Astrocyte (in vitro differentiated cells and primary cell): Measurements from ENCODE around the gene EMP3. TPM values are rescaled to one million over a fixed set of nuclear protein-coding genes. Genes with fewer than 3 reads are reported as not detected.

ENCODE experiments used
- DNase-seq: peaks from one replicate; pipeline ENCODE4 v3.0.0-alpha.2; 2010; ENCODE audit warnings: low read depth
- FAIRE-seq: peaks from 2 replicates; lab custom pipeline; 2011; peaks lifted over from hg19 to GRCh38; lab: Jason Lieb, UNC
- H2AFZ ChIP-seq: 2 replicates; pipeline ENCODE4 v1.6.0; 2012; ENCODE audit warnings: low read depth, low read length, inconsistent platforms
- H3K27ac ChIP-seq: 2 replicates; pipeline ENCODE4 v1.5.1; 2011; ENCODE audit warnings: low read depth, low read length, inconsistent platforms
- H3K27me3 ChIP-seq: 2 replicates; pipeline ENCODE4 v1.6.0; 2011; ENCODE audit warnings: low read length, inconsistent platforms; ENCODE audit not compliant: insufficient read depth
- H3K36me3 ChIP-seq: 2 replicates; pipeline ENCODE4 v1.5.1; 2011; ENCODE audit warnings: low read length, inconsistent platforms; ENCODE audit not compliant: insufficient read depth
- H3K4me1 ChIP-seq: 2 replicates; pipeline ENCODE4 v1.5.1; 2011; ENCODE audit warnings: low read length, inconsistent platforms; ENCODE audit not compliant: insufficient read depth
- H3K4me2 ChIP-seq: 2 replicates; pipeline ENCODE4 v1.6.0; 2012; ENCODE audit warnings: low read length, inconsistent platforms
- H3K4me3 ChIP-seq: 2 replicates; pipeline ENCODE4 v1.5.1; 2011; ENCODE audit warnings: low read depth, mild to moderate bottlenecking, low read length, inconsistent platforms; ENCODE audit not compliant: insufficient read depth
- H3K79me2 ChIP-seq: 2 replicates; pipeline ENCODE4 v1.6.0; 2012; ENCODE audit warnings: mild to moderate bottlenecking, low read length, inconsistent platforms; ENCODE audit not compliant: insufficient read depth
- H3K9ac ChIP-seq: 2 replicates; pipeline ENCODE4 v1.6.0; 2012; ENCODE audit warnings: mild to moderate bottlenecking, low read length, inconsistent platforms
- H3K9me3 ChIP-seq: 2 replicates; pipeline ENCODE4 v1.5.1; 2012; ENCODE audit warnings: low read depth, mild to moderate bottlenecking, low read length, inconsistent platforms; ENCODE audit not compliant: insufficient read depth
- H4K20me1 ChIP-seq: 2 replicates; pipeline ENCODE4 v1.6.0; 2012; ENCODE audit warnings: low read length, inconsistent platforms; ENCODE audit not compliant: insufficient read depth
- H3K27ac Mint-ChIP-seq: one replicate; pipeline ENCODE4 v1.8.0; 2021; ENCODE audit warnings: mild to moderate bottlenecking, mixed read lengths; ENCODE audit not compliant: unreplicated experiment
- H3K27me3 Mint-ChIP-seq: one replicate; pipeline ENCODE4 v1.8.0; 2021; ENCODE audit warnings: low read depth, mixed read lengths; ENCODE audit not compliant: unreplicated experiment
- H3K36me3 Mint-ChIP-seq: one replicate; pipeline ENCODE4 v1.8.0; 2021; ENCODE audit warnings: low read depth, mixed read lengths; ENCODE audit not compliant: unreplicated experiment
- H3K4me1 Mint-ChIP-seq: one replicate; pipeline ENCODE4 v1.8.0; 2021; ENCODE audit warnings: low read depth, mixed read lengths; ENCODE audit not compliant: unreplicated experiment
- H3K4me3 Mint-ChIP-seq: one replicate; pipeline ENCODE4 v1.8.0; 2021; ENCODE audit warnings: mild to moderate bottlenecking, moderate library complexity, mixed read lengths; ENCODE audit not compliant: unreplicated experiment
- H3K9me3 Mint-ChIP-seq: one replicate; pipeline ENCODE4 v1.8.0; 2021; ENCODE audit warnings: mild to moderate bottlenecking, mixed read lengths; ENCODE audit not compliant: unreplicated experiment
- EZH2 ChIP-seq: IDR thresholded peaks from 2 replicates; pipeline ENCODE4 v1.6.1; 2012; ENCODE audit warnings: mild to moderate bottlenecking, low read length, inconsistent platforms; ENCODE audit not compliant: insufficient read depth
- total RNA-seq: library from RNA; stranded (reverse); gene quantifications from 2 replicates; pipeline ENCODE4 v1.2.1, GENCODE V29; 2021
- TF ChIP-seq, protein P1 (sequence below): IDR thresholded peaks from 2 replicates; pipeline ENCODE4 v1.5.1; 2011; ENCODE audit warnings: low read depth, mild to moderate bottlenecking, inconsistent platforms, low read length, moderate library complexity; ENCODE audit not compliant: insufficient read depth

The EMP3 gene
- total RNA-seq, 1 donor from 2014 or later, result 217 TPM

DNA sequence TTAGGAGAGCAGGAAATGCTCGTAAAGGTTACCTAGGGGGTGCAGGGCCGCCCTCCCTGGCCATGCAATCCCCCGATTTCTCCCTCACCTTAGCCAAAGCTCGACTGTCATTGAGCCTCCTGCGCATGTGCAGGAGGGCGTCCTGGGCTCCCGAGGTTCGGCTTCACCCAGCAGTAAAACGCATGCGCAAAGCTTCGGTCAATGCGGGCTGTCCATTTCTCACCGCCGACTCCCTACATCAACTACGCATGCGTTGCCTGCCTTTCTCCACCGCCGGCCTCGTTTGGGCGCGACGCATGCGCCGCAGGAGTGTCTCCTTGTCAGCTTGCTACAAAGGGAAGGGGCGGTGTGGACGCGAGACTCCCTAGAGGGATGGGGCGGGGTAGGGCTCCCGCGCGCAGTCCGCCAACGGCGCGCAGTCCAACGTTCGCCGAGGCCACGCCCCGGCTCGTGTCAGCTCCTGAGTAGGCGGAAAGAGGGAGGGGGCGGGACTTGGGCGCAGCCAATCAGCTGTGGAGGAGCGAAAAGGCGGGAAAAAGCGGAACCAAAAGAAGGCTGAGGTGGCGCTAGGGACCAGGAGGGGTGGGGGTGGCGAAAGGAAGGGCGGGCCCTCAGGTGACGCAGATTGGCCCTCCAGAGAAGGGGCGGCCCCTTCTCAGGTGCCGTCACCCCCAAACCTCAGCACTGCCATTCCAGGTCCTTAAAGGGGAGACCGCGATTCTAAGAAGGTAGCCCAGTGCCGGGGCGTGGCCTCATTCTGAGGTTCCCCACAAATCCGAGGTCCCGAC lies 38.7 kb downstream of the EMP3 start, which contains the start of the genes SYNGR4 and TMEM143:
TSS of gene SYNGR4 (plus strand) at position 558 of the 788 bp plus-strand sequence. CDS start 1,476 bp downstream, outside the sequence.
TSS of gene TMEM143 (minus strand) at position 131 of the 788 bp plus-strand sequence. CDS start at position 111, 20 bp downstream.
- Histone ChIP-seq H3K9ac (peak within 1 kb of the TSS; percentile 89), H3K27me3 (no peaks in the 10 kb centered on the region), H3K27ac (peak within 1 kb of the TSS; percentile 74), H2AFZ (peak within 1 kb of the TSS; percentile 85), H3K4me3 (peak within 1 kb of the TSS; percentile 78), H4K20me1 (no peaks in the 10 kb centered on the region), H3K4me1 (peaks cover 6% of the 10 kb centered on the region), H3K79me2 (no peaks in the 10 kb centered on the region), H3K36me3 (no peaks in the 10 kb centered on the region), H3K4me2 (peak within 1 kb of the TSS; percentile 98), H3K9me3 (no peaks in the 10 kb centered on the region)
- TF ChIP-seq, protein P1, sequence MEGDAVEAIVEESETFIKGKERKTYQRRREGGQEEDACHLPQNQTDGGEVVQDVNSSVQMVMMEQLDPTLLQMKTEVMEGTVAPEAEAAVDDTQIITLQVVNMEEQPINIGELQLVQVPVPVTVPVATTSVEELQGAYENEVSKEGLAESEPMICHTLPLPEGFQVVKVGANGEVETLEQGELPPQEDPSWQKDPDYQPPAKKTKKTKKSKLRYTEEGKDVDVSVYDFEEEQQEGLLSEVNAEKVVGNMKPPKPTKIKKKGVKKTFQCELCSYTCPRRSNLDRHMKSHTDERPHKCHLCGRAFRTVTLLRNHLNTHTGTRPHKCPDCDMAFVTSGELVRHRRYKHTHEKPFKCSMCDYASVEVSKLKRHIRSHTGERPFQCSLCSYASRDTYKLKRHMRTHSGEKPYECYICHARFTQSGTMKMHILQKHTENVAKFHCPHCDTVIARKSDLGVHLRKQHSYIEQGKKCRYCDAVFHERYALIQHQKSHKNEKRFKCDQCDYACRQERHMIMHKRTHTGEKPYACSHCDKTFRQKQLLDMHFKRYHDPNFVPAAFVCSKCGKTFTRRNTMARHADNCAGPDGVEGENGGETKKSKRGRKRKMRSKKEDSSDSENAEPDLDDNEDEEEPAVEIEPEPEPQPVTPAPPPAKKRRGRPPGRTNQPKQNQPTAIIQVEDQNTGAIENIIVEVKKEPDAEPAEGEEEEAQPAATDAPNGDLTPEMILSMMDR, result no peak
- no peak for TF ChIP-seq EZH2
- Mint-ChIP-seq H3K9me3 (peaks cover 2% of the 10 kb centered on the region), H3K27ac (peak within 1 kb of the TSS; percentile 84), H3K4me3 (peak within 1 kb of the TSS; percentile 84), H3K27me3 (no peaks in the 10 kb centered on the region), H3K4me1 (no peaks in the 10 kb centered on the region), H3K36me3 (no peaks in the 10 kb centered on the region)
- DNase-seq (peak; percentile 95), FAIRE-seq (peak; percentile 95)

DNA sequence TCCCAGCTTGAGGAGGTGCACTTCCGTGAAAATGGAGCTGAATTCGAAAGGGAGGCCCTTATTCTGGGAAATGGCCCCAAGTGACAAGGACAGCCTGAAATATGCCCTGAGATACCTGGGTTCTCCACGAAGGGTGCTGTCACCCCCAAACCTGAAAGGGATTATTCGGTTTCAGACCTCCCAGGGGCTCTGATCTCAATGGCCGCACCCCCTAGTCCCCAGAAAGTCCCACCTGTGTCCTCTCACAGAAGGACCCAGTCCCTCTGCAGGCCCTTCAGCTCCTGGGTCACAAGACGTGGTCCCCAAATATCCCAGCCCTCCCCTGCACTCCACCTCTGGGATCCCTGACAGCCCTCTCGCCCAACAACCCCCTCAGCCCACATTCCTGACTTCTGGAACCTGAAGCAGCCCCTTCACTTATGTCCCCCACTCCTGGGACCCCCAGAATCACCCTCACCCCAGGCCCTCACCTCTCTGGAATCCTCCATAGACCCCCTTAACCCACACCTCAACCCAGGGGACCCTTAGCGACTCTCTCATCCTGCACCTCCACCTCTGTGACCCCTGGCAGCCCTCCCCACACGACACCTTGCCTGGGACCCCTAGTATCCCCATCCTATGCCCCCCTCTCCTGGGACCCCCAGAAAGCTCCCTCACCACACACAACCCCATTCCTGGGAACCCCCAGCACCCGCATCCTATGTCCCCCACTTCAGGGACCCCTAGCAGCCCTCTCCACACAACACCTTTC lies 39.4 kb downstream of the EMP3 start:
- no peaks in the 10 kb centered on the region for H3K9me3 ChIP-seq
- peak overlapping the region; percentile 78 for H3K4me3 ChIP-seq
- peak overlapping the region; percentile 89 for H3K9ac ChIP-seq
- no peaks in the 10 kb centered on the region for H3K36me3 ChIP-seq
- no peaks in the 10 kb centered on the region for H3K27me3 ChIP-seq
- H3K27ac Mint-ChIP-seq, result no peak overlapping the region
- peak overlapping the region; percentile 35 for H3K4me3 Mint-ChIP-seq
- FAIRE-seq (no peak), DNase-seq (no peak)
- H3K4me2 ChIP-seq, result peak overlapping the region; percentile 98
- peaks cover 6% of the 10 kb centered on the region for H3K4me1 ChIP-seq
- H2AFZ ChIP-seq, result peak overlapping the region; percentile 72
- no peaks in the 10 kb centered on the region for H3K79me2 ChIP-seq
- no peaks in the 10 kb centered on the region for H4K20me1 ChIP-seq
- peaks cover 2% of the 10 kb centered on the region for H3K9me3 Mint-ChIP-seq
- H3K36me3 Mint-ChIP-seq, result no peaks in the 10 kb centered on the region
- TF ChIP-seq, protein P1, result no peak
- TF ChIP-seq EZH2, result no peak
- no peaks in the 10 kb centered on the region for H3K4me1 Mint-ChIP-seq
- peaks cover 6% of the 10 kb centered on the region for H3K27me3 Mint-ChIP-seq
- H3K27ac ChIP-seq, result no peak overlapping the region
